Glomerular visceral epithelial cell (primary cell): ENCODE results near the gene ACIN1.
A peak's percentile ranks its signal among the peaks of the same experiment; 100 is the strongest.
"Not testable (repeated sequence)": the region's sequence is repeated elsewhere in the genome, so short reads cannot be mapped to it uniquely, and the experiment has no call there.

ENCODE experiments used
- DNase-seq: peaks from one replicate; pipeline ENCODE4 v3.0.0-alpha.2; 2016; ENCODE audit errors: extremely low spot score

Gene ACIN1

GRCh38 chr14:23124337-23124954 is 29.5 kb upstream of the ACIN1 start:
- DNase-seq: no peak

- DNase-seq: no peak
These were observed 28.5 kb upstream of the ACIN1 start for GRCh38 chr14:23123419-23123818.

- DNase-seq: no peak
These were observed 27.1 kb upstream of the ACIN1 start for GRCh38 chr14:23122086-23122485.

DNA sequence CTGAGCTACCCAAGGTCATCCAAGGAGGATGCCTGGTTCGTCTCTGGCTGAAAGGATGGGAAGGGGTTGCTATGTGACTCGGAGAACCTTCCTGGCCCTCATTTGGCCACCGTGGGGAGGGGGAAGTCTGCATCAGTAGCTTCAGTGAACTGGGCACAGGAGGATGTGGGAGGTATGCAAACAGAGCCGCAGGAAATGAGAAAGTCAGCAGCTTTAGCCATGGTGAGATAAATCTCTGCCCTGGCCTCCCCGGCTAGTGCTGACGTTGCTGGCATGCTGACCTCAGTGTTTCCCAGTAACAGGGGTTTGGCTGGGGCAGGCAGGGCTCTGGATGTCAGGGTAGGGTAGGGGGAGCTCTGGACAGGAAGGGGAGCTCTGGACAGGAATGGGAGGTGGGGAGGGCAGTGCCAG is 26.4 kb upstream of the ACIN1 start:
- peak; percentile 60 for DNase-seq

- DNase-seq: peak; percentile 90
These were observed 25.8 kb upstream of the ACIN1 start for GRCh38 chr14:23120541-23121251.

GRCh38 chr14:23119363-23120327 is 24.7 kb upstream of the ACIN1 start:
- DNase-seq: no peak

- DNase-seq: no peak
These were observed 23.8 kb upstream of the ACIN1 start, which contains the start of gene CEBPE for GRCh38 chr14:23118506-23119362. TSS of gene CEBPE (minus strand) at chr14:23119255. CDS start at chr14:23119091, 164 bp downstream.

- DNase-seq: no peak
These were observed 22.6 kb upstream of the ACIN1 start for GRCh38 chr14:23117371-23118020.

- DNase-seq: no peak
These were observed 21.0 kb upstream of the ACIN1 start for GRCh38 chr14:23115918-23116317.

DNA sequence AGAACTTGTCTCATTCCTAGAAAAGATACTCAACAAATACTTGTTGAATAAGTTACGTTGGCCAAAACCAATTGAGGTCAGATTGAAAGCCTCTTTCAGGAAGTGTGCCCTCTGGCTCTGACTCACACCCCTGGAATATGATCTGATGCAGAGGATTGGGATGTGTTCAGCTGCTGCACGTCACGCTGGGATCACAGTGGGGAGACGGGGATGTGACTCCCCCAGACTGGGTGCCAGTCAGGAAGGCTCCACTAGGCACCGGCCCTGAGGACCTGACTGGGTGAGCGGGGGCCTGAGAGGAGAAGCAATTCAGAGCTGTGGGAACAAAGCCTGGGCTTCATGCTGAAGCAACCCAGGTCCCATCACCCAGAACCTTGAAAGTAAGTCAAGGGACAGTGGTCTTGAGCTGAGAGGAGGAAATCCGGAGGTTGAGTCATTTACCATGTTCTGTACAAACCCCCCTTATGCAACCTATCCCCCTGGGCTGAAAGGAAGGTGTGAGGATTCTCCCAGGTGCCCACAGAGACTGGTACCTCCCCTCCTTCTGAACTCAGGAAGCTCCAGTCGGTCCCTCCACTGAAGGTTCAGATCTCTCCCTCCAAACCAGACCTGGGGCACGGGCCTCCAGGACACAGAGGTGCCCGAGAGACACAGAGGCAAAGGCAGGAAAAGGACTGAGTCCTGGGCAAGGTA is 20.2 kb upstream of the ACIN1 start:
- DNase-seq: peak; percentile 86

DNA sequence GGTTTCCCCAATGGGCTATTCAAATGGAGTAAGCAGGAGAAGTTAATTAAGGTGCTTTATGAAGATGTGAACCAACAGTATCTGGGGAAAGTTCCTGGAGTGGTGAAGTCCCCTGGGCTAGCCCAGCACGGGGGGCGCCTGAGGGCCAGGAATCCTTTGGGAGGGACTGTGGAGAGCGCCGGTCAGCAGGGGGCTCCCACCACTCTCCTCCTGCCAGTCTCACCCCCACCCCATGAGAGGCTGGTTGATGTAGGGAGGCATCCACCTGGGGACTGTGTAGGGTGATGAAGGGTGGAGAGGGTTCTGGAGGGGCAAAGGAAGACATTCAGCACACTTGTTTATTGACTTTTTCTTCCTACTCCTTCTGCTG is 19.7 kb upstream of the ACIN1 start:
- DNase-seq: no peak

DNA sequence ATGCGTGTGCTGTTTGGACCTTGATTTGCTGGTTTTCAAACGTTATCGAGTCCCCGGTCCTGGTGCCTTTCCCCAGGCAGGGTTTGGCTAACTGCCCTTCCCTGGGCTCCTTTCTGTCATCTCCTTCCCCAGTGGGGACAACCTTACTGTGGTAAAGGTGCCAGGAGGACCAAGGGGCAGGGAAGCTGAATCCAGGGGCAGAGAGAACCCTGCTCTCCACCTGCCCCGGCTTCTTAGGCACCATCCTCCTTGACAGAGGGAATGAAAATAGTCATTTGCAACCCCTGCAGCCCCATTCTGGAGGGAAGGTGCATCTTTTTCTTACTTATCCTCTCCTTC is 19.2 kb upstream of the ACIN1 start:
- no peak for DNase-seq

DNA sequence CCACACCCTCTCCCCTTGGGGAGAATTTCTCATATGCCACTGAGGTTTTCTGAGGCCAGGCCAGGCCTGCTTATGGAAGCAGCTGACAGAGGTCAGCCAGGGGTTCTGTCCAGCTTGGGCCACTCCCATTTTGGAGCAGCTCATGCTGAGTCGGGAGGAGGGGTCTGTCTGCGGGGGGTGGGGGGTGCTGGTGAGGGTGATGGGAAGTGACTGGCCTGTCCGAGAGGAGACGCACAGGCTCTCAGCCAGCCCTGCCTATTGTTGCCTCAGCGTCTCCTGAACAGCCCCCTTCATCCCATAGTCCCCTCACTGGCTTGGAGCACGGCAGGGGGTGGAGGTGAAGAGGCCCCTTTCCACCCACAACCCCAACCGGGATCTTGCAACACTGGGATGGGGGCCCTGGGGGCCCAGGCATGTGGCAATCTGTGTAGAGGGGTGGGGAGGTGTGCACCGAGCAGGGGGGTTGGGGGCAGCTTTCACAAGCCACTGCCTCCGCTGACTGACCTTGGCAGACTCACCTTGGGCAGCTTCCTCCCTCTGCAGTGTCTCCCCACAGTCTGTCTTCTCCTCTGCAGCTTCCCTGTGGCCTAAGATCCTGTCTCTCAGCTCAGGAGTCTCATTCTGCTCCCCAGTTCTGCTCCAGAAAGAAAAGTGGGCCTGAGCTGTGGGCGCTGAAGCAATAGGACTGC is 18.6 kb upstream of the ACIN1 start:
- DNase-seq: no peak

DNA sequence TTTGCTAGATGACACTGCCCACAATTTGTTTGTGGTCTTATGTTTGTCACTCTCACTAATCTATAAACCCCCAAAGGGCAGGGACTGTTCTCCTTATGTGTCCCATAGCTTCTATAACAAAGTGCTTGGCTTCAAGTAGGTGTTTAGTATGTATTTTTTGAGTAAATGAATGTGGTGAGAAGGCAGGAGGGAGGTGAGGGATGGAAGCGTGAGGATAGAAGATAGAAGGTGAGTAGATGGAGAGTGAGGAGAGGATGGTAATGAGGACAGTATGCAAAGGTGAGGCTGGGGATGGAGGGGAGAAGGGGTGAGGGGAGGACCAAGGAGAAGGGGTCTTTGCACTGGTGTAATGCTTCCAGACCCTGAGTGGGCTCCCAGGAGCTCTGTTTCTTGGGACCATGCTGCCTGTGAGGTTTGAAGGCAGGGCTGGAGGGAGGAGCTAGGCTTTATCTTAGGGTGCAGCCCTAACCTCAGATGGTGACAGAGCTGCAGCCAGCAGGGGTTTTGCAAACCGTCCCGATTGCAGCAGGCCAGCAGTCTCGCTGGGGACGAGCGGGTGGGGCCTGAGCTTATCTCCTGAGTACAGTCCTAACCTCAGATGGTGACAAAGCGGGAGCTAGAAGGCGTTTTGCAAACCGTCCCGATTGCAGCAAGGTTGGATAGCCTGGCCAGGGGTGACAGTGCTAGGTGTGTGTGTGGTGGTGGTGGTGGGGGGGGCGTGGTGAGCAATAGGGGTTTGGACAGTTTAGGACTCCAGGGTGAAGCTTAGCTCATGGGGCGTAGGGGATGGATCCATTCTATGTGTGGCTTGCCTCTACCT is 17.6 kb upstream of the ACIN1 start:
- DNase-seq: no peak

- DNase-seq: no peak
These were observed 15.8 kb upstream of the ACIN1 start for GRCh38 chr14:23110579-23111365.

DNA sequence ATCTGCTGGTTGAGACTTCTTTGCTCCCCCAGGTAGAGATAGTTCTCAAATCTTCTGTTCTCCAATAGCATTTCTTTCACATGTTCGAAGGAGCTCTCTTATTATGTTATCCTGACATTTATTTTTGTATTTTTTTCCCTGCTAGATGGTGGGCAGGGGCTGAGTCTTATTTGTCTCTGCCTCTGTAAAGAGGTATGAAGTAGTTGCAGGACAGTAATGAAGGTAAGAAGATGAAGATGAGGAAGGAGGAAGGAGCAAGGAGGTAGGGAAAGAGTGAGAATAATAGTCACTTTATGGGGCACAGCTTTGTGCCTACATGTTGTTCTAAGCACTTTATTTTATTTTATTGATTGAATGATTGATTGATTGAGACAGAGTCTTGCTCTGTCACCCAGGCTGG is 14.8 kb upstream of the ACIN1 start:
- DNase-seq: no peak

DNA sequence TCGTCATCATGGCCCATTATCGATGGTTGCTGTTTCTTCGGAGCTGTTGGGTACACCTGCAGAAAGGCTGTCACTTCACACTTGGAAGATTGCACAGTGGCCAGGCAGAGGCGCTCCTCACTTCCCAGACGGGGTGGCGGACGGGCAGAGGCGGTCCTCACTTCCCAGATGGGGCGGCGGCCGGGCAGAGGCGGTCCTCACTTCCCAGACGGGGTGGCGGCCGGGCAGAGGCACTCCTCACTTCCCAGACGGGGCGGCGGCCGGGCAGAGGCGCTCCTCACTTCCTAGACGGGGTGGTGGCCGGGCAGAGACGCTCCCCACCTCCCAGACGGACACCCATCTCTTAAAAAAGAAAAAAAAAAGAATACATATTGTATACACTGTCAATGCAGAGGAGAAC is 13.2 kb upstream of the ACIN1 start:
- DNase-seq: not testable (repeated sequence)

DNA sequence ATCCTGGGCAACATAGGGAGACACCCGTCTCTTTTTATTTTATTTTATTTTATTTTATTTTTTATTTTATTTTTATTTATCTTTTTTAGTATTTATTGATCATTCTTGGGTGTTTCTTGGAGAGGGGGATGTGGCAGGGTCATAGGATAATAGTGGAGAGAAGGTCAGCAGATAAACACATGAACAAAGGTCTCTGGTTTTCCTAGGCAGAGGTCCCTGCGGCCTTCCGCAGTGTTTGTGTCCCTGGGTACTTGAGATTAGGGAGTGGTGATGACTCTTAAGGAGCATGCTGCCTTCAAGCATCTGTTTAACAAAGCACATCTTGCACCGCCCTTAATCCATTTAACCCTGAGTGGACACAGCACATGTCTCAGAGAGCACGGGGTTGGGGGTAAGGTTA is 12.7 kb upstream of the ACIN1 start:
- not testable (repeated sequence) for DNase-seq
